Stimulated activated CD8-positive, alpha-beta memory T cell treated with anti-CD3 and anti-CD28 coated beads, Interleukin-4, amount 100 ng/mL, for 4 hours (primary cell): Measurements from ENCODE around the gene KISS1R.
"Not testable (repeated sequence)": the region's sequence is repeated elsewhere in the genome, so short reads cannot be mapped to it uniquely, and the experiment has no call there.

ENCODE experiments used
- DNase-seq, 2 donors: peaks; one replicate each; pipeline ENCODE4 v3.0.0-alpha.2; 2020; ENCODE audit warnings: low read depth in 2 of 2, low spot score in 1 of 2

Gene KISS1R

DNA sequence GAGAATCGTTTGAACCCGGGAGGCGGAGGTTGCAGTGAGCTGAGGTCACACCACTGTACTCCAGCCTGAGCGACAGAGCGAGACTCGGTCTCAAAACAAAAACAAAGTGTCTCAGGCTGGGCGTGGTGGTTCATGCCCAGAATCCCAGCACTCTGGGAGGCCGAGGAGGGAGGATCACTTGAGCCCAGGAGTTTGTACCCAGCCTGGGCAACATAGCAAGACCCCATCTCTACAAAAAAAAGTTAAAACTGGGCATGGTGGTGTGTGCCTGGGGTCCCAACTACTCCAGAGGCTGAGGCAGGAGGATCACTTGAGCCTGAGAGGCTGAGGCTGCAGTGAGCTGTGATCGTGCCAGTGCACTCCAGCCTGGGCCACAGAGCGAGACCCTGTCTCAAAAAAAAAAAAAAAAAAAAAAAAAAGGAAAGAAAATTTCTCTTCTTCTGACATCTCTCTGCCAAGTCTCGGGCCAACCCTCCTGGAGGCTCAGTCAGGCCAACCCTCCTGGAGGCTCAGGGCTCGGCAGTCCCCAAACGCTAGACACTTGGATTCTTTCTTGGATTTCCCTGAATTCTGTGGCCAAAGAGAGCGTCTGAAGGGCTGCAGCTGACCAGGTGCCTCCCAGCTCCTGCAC is 35.0 kb downstream of the KISS1R start:
- no peak for DNase-seq

DNA sequence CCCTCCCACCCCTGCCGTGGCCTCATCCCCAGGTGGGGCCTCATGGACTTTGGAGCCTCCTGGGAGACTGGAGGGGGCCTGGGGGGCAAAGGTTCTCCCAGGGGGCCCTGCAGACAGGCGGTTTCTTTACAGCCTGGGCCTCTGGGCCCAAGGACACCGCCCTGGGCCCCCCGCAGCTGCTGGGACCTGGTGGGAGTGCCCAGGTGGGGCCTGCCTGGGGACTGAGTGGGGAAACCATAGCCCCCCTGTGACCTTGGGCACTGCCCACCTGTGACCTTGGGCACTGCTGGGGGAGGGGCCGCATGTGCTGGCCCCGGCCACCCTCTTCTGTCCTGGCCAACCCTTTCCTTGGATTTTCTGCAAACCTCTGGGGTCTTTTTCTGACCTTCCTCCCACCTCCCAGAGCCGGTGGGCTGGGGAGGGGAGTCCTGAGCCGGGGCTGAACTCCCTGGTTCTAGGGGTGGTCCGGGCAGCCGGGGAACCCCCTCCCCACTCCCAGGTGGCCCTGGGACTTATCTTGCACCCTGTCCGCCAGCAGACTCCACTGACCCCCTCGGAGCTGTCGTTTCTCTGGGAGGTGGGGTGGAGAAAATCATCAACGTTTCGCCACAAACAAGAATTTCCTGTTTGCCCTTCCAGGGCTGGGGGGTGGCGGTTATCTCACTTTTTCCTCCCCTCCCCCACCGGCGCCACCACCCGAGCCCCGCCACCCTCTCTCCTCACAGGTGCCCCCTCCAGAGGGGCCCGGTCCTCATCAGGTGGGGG is 35.7 kb downstream of the KISS1R start:
- DNase-seq, result no peak

DNA sequence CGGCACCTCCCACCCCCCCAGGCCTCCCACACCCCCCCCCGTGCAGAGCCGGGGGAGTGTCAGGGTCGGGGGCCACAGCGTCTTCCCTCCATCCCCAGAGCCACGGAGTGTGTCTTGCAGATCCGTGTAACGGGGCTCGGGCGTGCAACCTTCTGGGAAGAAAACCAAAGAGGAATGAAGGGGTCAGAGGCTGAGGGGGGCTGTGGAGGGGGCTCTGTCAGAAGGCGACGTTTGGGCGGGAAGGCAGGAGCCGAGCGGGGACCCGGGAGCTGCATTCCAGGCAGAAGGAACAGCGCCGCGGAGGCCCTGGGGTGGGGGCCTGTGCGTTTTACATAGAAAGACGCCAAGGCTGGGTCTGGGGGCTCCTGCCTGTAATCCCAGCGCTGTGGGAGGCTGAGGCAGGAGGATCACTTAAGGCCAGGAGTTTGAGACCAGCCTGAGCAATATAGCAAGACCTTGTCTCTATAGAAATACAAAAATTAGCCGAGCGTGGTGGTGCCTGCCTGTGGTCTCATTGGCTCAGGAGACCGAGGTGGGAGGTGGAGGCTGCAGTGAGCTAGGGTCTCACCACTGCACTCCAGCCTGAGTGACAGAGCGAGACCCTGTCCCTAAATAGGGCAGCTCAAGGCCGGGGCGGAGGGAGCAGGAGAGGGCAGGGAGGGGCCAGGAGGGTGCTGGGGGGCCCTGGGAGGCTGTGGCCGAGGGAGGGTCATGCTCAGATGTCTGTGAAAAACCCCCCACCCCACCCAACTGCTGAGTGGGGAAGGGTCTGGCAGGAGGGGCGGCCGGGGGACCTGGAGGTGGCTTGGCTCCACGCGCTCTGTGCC is 36.5 kb downstream of the KISS1R start:
- DNase-seq, result no peak

DNA sequence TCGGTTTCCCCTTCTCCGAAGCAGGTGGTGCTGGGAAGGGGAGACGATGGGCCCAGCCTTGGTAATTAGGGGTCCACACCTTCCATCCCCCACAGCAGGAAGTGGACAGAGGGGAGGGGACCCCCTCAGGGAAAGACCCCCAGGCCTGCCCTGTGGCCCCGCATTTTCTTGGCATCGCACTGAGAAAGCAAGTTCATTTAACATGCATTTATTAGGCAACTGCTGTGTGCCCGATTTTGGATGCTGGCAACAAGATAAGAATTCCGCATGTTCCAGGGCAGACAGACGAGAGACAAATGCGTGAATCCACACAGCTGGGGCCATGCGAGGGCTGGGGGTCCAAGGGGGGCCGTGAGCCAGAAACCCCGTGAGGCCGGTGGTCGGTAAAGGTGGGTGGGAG is 37.1 kb downstream of the KISS1R start:
- no peak for DNase-seq

DNA sequence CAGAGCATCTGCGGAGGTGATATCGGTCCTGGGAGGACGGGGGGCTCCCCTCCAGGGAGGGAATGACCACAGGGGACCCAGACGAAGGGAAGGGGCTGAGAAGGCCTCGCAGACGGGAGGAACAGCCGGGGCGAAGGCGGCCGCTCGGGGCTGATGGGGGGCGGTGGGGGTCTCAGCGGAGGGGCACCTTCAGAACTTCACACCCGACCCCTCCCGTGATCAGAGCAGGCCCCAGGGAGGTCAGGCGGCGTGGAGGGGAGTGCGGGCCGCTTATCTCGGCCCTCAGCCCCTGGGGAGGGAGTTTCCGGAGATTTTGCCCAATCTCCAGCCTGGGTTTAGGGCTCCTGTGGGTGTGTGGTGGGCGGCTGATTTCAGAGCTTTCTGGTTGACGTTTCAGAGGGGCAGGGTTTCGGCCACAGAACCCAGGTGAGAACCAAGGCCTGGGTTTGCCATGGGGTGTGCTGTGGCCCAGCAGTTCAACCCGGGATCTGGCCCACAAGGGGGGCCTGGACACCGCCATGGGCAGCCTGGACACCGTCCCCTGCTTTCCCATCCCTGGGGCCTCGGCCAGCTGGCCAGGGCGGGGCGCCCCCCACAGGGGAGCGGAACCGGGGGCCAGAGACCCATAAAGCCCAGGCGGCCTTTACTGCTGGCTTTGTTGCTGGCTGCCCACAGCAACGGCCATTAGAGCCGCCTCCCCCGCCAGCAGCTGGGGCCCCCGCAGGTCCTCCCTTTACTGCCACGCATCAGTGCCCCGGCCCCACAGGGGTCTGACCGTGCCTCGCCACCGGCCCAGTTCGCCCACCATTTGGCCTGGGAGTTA is 37.8 kb downstream of the KISS1R start:
- DNase-seq, result no peak

DNA sequence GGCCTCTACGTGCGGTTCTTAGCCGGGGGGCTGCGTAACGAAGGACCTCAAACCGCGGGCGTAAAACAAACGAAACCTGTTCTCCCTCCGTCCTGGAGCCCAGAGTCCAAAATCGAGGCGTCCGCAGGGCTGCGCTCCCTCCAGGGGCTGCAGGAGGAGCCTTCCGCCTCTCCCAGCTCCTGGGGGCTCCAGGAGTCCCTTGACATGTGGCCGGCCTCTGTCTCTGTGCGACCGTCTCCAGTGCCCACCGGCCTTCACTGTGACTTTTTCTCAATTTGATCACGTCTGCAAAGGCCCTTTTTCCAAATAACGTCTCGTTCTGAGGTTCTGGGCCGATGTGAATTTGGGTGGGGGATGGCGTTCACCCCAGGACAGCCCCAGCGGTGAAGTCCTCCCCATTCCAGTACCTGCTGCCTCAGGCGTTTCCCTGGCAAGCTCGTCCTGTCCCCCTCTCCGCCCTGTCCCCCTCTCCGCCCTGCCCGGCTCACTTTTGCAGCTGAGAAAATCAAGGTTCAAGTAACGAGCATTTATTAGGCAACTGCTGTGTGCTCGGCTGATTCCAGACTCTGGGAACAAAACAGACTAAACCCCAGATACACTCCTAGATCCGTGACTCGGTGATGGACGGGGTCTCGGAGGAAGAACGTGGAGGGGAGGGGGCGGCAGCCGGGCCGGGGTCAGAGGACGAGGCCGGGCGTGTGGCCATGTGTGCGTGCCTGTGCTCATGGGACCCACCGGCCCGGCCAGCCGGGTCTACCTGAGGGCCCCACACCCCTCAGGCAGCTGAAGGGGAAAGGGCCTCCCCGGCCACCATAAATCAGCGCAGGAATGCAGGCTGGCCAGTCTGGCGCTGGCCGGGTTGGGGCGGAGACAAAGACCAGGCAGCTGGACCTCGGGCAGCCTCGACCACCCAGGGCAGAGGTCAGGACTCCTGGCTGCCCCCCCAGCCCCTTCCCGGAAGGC is 39.0 kb downstream of the KISS1R start:
- DNase-seq, result no peak

DNA sequence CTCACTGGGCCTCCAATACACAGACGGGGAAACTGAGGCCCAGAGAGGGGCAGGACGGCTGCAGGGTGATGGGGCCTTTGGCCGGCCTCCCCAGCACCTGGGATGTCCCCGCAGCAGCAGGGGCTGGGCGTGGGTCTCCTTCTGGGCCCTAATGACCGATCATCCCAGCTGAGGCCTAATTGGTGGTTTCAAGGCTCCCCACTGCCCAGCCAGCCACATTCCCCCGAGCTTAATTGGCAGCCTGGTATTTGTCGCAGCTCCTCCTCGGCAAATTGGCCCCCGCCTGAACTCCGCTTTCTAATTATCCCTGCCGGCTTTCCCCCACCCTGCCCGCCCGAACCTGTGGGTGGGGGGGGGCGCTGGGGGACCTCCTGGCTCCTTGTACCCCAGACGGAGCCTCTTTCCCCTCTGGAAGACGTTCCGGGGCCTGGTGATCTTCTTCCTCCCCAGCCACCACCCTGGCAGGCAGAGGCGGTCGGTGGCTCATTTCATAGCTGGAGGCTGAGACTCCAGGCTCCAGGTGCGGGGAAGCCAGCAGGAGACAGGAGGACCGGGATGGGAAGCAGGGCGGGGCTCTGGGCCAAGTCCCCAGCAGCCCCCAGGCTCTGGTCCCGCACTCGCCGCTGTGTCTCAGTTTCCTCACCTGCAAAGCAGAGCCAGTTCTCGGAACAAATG is 39.8 kb downstream of the KISS1R start:
- DNase-seq, result no peak

DNA sequence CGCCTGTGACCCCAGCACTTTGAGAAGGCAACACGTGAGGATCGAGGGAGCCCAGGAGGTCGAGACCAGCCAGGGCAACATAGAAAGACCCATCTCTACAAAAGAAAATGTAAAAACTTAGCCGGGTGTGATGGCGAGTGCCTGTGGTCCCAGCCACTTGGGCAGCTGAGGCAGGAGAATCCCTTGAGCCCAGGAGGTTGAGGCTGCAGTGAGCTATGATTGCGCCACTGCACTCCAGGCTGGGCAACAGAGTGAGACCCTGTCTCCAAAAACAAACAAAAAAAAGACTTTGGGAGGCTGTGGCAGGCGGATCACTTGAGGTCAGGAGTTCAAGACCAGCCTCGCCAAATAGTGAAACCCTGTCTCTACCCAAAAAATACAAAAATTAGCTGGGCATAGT is 40.4 kb downstream of the KISS1R start:
- DNase-seq, result not testable (repeated sequence)

DNA sequence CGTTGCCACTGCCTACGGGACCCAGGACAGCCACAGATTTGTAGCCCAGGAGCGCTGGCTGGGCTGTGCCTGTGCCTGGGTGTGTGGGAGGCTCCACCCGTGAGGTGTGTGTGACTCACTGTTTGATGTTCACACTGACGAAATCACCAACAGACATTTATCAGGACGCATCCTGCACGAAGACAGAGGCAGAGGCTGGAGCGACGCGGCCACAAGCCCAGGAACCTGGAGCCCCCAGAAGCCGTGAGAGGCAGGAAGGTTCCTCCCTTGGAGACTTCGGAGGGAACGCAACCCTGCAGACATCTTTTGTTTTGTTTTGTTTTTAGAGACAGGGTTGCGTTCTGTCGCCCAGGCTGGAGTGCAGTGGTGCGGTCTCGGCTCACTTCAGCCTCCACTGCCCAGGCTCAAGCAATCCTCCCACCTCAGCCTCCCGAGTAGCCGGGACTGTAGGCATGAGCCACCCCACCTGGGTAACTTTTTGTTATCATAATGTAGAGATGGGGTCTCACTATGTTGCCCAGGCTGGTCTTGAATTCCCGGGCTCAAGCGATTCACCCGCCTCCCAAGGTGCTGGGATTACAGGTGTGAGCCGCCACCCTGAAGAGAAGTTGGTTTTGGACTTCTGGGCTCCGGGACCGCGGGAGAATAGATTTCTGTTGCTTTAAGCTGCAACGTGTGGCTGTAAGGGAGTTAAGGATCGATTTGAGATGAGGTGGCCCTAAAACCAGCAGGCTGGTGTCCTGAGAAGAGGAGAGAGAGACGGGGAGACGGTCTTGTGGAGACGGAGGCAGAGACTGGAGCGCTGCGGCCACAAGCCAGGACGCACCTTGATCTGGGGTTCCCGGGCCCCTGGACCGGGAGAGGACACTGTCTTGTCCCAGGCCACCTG is 42.1 kb downstream of the KISS1R start:
- no peak for DNase-seq

DNA sequence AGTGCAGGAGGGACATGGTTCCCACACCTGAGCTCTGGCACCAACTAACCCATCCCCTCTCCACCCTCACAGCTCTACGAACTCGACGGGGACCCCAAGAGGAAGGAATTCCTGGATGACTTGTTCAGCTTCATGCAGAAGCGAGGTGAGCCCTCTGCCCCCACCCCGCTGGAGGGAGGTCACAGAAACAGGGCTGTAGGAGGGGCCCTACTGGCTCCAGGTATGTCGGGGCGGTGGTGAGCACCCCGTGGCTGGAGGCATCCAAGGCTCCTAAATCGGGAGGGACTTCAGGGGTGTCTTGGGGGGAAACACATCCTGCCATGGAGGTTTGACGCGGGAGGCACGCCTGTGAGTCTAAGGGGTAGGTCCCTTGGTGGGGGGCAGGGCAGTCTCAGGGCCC is 42.9 kb downstream of the KISS1R start:
- no peak for DNase-seq

DNA sequence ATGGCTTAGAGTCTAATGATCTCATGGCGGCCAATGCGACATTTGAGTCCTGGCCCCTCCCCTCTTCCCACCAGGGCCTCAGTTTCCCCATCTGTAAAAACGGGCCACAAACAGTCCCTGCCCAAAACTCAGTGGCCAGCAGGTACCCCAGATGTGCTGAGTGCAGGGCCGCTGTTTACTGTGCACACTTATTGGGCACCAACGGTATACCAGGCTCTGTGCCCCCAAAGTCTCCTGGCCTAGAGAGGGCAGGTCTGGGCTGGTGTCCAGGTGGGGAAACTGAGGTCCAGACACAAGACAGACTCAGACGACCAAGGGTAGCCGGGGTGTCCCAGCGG is 43.4 kb downstream of the KISS1R start:
- DNase-seq, result no peak

DNA sequence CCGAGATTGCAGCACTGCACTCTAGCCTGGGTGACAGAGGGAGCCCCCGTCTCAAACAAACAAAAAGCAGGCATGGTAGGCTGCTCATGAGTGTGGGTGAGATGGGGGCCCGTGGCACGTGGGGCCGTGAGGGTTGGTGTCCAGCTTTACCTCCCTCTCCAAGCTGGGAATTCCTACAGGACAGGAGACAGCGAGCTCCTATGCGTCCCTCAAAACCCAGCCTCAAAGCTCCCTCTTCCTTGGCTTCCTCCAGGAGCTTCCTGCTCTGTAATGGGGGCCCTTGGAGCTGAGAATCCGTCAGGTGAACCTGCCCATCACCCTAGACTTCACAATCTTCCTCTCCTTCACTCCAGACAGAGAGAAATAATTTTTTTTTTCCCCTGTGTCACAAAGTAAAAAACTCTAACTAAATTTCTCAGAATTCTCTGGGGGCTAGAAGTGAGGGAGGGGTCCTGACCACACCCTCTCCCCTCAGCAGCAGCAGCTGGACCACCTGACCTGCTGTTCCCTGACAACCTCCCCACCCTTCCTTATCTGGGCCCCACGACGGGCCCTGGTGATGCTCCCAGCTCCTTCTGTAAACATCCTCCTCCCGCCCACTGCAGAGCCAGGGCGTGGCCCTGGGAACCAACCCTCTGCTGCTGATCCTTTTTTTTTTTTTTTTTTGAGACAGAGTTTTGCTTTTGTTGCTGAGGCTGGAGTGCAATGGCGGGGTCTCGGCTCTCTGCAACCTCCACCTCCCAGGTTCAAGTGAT is 44.9 kb downstream of the KISS1R start:
- DNase-seq, result no peak

DNA sequence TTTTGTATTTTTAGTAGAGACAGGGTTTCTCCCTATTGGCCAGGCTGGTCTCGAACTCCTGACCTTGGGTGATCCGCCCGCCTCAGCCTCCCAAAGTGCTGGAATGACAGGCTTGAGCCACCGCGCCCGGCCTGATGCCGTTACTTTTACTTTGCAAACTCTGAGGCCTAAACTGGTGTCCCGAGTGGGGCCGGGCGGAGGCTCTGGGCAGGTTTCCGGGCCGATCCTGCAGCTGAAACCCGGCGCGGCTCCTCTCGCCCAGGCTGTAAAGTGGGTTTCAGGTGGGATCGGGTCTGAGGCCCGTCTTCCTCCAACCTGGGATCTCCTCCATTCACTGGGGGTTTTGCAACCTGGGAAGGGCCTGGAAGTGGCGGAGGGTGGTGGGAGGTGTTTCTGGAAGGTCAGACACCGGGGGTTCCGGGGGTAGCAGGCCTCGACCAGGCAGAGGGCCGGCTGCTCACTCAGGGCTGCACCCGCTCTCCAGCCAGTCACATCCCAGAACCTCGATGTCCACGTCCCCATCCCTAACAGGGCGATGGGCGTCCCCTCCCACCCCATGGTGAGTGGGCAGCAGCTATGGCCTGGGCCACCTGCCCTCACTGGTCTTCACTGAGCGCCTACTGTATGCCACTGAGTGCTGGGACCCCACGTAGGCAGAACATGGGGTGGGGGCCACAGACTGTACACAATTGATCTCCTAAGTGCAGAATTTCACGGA is 45.7 kb downstream of the KISS1R start:
- no peak for DNase-seq

DNA sequence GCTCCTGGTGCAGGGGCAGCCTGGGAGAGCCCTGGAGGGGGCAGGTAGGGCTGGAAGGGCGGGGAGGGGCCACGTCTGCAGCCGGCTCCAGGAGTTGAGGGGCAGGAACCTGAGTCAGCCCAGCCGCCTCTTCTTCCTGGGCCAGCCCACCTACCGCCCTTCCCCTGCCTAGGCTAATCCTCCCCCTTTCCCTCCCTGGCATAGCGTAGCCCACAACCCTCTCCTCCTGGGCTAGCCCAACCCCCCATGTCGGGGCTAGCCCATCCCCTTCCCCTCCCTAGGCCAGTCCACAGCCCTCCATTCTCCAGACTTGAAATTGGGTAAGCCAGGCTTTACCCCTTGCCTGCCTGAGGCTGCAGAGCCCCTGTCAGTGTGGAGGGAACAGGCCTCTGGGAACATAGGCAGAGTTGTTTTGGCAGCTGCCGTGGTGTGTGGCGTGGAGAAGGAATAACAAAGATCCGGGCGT is 46.4 kb downstream of the KISS1R start:
- no peak for DNase-seq

DNA sequence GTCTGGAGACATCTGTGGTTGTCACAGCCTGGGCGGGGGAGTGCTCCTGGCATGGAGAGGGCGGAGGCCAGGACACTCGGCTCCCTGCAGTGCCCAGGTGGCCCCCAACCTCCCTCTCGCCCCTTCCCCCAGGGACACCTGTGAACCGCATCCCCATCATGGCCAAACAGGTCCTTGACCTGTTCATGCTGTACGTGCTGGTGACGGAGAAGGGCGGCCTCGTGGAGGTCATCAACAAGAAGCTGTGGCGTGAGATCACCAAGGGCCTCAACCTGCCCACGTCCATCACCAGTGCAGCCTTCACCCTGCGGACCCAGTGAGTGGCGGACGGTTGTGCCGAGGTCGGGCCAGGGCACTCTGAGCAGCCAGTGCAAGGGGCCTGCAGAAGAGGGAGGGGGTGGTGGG is 47.0 kb downstream of the KISS1R start:
- DNase-seq, result no peak

DNA sequence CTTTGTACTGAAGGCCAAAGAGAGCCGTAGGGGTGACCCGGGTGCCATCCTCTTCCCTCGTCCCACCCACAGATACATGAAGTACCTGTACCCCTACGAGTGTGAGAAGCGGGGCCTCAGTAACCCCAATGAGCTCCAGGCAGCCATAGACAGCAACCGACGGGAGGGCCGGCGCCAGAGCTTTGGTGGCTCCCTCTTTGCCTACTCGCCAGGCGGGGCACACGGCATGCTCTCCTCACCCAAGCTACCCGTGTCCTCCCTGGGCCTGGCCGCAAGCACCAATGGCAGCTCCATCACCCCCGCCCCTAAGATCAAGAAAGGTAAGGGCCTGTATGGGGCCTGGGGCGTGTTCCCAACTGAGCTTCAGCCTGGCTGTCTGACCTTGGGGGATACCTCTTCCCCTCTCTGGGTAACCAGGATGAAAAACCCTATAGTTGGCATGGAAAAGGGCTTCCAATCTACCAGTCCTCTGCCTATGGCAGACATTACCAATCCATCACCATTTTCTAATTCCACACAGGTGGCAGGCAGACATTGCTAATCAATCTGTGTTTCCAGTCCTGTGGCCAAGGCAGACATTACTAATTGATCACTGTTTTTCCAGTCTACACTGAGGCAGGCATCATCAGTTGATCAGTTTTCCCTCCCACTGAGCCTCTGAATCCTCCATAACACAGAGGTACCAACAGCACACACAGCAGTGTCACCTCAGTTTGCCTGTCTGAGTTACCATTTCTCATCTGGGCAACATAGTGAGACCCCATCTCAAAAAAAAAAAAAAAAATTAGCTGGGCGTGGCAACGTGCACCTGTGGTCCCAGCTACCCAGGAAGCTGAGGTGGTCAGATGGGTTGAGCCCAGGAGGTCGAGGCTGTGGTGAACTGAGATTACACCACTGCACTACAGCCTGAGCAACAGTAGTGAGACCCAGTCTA is 47.9 kb downstream of the KISS1R start:
- DNase-seq, result no peak
